DOHH2 (cell line): Measurements from ENCODE around the gene TC2N.
A peak's percentile ranks its signal among the peaks of the same experiment; 100 is the strongest.

ENCODE experiments used
- H3F3A ChIP-seq: fragments of 200-600 bp; sonication (generic), shearing (Covaris generic); 2 replicates; pipeline ENCODE4 v1.6.0; 2016; ENCODE audit warnings: antibody characterized with exemption, mild to moderate bottlenecking; ENCODE audit not compliant: control insufficient read depth, insufficient read depth
- H3K27ac ChIP-seq: fragments of 200-600 bp; sonication (generic); 2 replicates; pipeline ENCODE4 v1.5.1; 2014; ENCODE audit warnings: low read depth, mild to moderate bottlenecking, low read length, moderate library complexity
- H3K27me3 ChIP-seq: fragments of 200-600 bp; sonication (generic); 2 replicates; pipeline ENCODE4 v1.6.1; 2014; ENCODE audit warnings: mild to moderate bottlenecking, low read length, mixed read lengths; ENCODE audit not compliant: control insufficient read depth
- H3K36me3 ChIP-seq: fragments of 200-600 bp; sonication (generic); 2 replicates; pipeline ENCODE4 v1.6.1; 2014; ENCODE audit warnings: mild to moderate bottlenecking, low read length, moderate library complexity, mixed read lengths; ENCODE audit not compliant: control insufficient read depth
- H3K4me1 ChIP-seq: fragments of 200-600 bp; sonication (generic); 2 replicates; pipeline ENCODE4 v1.6.1; 2014; ENCODE audit warnings: mild to moderate bottlenecking, low read length, mixed read lengths; ENCODE audit not compliant: control insufficient read depth
- H3K4me2 ChIP-seq: fragments of 200-600 bp; sonication (generic); 2 replicates; pipeline ENCODE4 v1.6.0; 2014; ENCODE audit warnings: mild to moderate bottlenecking, low read length, moderate library complexity
- H3K4me3 ChIP-seq: fragments of 200-600 bp; sonication (generic); 2 replicates; pipeline ENCODE4 v1.5.1; 2014; ENCODE audit warnings: mild to moderate bottlenecking, low read length, mixed read lengths
- H3K79me2 ChIP-seq: fragments of 200-600 bp; sonication (generic); 2 replicates; pipeline ENCODE4 v1.6.1; 2014; ENCODE audit warnings: mild to moderate bottlenecking, low read length, mixed read lengths; ENCODE audit not compliant: control insufficient read depth
- H3K9me2 ChIP-seq: fragments of 200-600 bp; sonication (generic); replicated peaks from 2 replicates; pipeline ENCODE4 v1.6.1; 2014; ENCODE audit warnings: mild to moderate bottlenecking, low read length, mixed read lengths; ENCODE audit not compliant: control insufficient read depth
- H3K9me3 ChIP-seq: fragments of 200-600 bp; sonication (generic); 2 replicates; pipeline ENCODE4 v1.6.1; 2014; ENCODE audit warnings: antibody characterized with exemption, low read length, mixed read lengths; ENCODE audit not compliant: control insufficient read depth, insufficient read depth
- H4K20me1 ChIP-seq: fragments of 200-600 bp; sonication (generic); 2 replicates; pipeline ENCODE4 v1.6.0; 2014; ENCODE audit warnings: low read depth, mild to moderate bottlenecking, antibody characterized with exemption, low read length, moderate library complexity; ENCODE audit not compliant: control insufficient read depth, insufficient read depth
- CTCF ChIP-seq: fragments of 200-600 bp; sonication (generic); IDR thresholded peaks from one replicate; pipeline ENCODE4 v1.5.1; 2014; ENCODE audit warnings: antibody characterized with exemption, mild to moderate bottlenecking, low read depth, low read length; ENCODE audit not compliant: poor library complexity, severe bottlenecking
- EZH2phosphoT487 ChIP-seq: fragments of 200-600 bp; sonication (generic); IDR thresholded peaks from 2 replicates; pipeline ENCODE4 v1.6.1; 2017; ENCODE audit warnings: borderline replicate concordance, mild to moderate bottlenecking, antibody characterized with exemption, low read length, moderate library complexity, mixed read lengths

Gene TC2N

GRCh38 chr14:91878274-91878673 is 10.9 kb upstream of the TC2N start:
- Histone ChIP-seq H3K4me2 (no peak overlapping the region), H3K79me2 (no peaks in the 10 kb centered on the region), H4K20me1 (no peaks in the 10 kb centered on the region), H3K9me2 (no peaks in the 10 kb centered on the region), H3K9me3 (no peaks in the 10 kb centered on the region), H3K4me1 (peaks cover 39% of the 10 kb centered on the region), H3K36me3 (no peaks in the 10 kb centered on the region), H3F3A (peaks cover 4% of the 10 kb centered on the region; the same call in 1 of the 2 replicates), H3K27ac (no peak overlapping the region), H3K4me3 (no peak overlapping the region), H3K27me3 (no peaks in the 10 kb centered on the region)
- peak; percentile 49 for TF ChIP-seq CTCF
- TF ChIP-seq EZH2phosphoT487: no peak

GRCh38 chr14:91877376-91877915 is 10.1 kb upstream of the TC2N start:
- Histone ChIP-seq H3K27ac (no peak overlapping the region), H3K4me2 (peak overlapping the region; percentile 39), H3K27me3 (no peaks in the 10 kb centered on the region), H3K9me2 (no peaks in the 10 kb centered on the region), H3K4me3 (0 out of 2 replicates have a peak overlapping the region, but pooled peaks have one; percentile 7), H3K4me1 (peaks cover 48% of the 10 kb centered on the region), H4K20me1 (no peaks in the 10 kb centered on the region), H3K36me3 (no peaks in the 10 kb centered on the region), H3K9me3 (no peaks in the 10 kb centered on the region), H3K79me2 (no peaks in the 10 kb centered on the region), H3F3A (peaks cover 7% of the 10 kb centered on the region; the same call in 1 of the 2 replicates)
- TF ChIP-seq CTCF (no peak), EZH2phosphoT487 (no peak)

GRCh38 chr14:91876492-91876891 is 9.2 kb upstream of the TC2N start:
- Histone ChIP-seq H3F3A (peaks cover 7% of the 10 kb centered on the region; the same call in 1 of the 2 replicates), H3K4me3 (no peak overlapping the region), H4K20me1 (no peaks in the 10 kb centered on the region), H3K27me3 (no peaks in the 10 kb centered on the region), H3K4me2 (no peak overlapping the region), H3K36me3 (no peaks in the 10 kb centered on the region), H3K9me2 (no peaks in the 10 kb centered on the region), H3K27ac (no peak overlapping the region), H3K9me3 (no peaks in the 10 kb centered on the region), H3K4me1 (peaks cover 57% of the 10 kb centered on the region), H3K79me2 (no peaks in the 10 kb centered on the region)
- TF ChIP-seq EZH2phosphoT487 (no peak), CTCF (no peak)
